Measurements from ENCODE around the gene PDCD4. TPM values are rescaled to one million over a fixed set of nuclear protein-coding genes. Genes with fewer than 3 reads are reported as not detected.

PDCD4 gene
- total RNA-seq, 1 donor from 2014 or later: 10.3 TPM

DNA sequence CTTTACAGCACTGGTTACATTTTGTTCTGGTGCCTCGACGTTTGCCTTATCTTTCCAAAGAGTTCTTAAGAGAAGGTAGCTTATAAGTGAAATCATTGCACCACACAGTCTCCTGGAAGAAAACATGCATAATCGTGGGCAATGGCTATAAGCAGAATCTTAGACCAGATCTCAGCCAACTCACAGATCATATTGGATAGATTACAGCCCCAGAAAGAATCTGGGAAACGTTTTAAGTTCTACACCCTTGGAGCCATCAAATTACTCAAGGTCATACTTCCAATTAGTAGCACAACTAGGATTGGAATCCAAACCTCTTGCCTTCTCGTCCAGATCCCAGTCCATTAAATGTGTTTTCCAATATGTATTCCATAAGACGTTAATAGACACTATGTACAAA, 8.8 kb upstream of the PDCD4 start:
- Histone ChIP-seq H3K4me3 (no peak overlapping the region), H3K4me1 (peaks cover 21 to 35% of the 10 kb centered on the region in 2 donors), H3K9me3 (no peaks in the 10 kb centered on the region), H3K27ac (no peak overlapping the region), H3K27me3 (no peaks in the 10 kb centered on the region), H3K36me3 (no peaks in the 10 kb centered on the region)
- intact Hi-C loops (cut with DNase I): no loop called here
- TF ChIP-seq, protein P1, sequence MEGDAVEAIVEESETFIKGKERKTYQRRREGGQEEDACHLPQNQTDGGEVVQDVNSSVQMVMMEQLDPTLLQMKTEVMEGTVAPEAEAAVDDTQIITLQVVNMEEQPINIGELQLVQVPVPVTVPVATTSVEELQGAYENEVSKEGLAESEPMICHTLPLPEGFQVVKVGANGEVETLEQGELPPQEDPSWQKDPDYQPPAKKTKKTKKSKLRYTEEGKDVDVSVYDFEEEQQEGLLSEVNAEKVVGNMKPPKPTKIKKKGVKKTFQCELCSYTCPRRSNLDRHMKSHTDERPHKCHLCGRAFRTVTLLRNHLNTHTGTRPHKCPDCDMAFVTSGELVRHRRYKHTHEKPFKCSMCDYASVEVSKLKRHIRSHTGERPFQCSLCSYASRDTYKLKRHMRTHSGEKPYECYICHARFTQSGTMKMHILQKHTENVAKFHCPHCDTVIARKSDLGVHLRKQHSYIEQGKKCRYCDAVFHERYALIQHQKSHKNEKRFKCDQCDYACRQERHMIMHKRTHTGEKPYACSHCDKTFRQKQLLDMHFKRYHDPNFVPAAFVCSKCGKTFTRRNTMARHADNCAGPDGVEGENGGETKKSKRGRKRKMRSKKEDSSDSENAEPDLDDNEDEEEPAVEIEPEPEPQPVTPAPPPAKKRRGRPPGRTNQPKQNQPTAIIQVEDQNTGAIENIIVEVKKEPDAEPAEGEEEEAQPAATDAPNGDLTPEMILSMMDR (IDR thresholded peaks at IDR 0.05): no peak
- DNase-seq (ENCODE audit: low spot score in 2 of 2): no peak

DNA sequence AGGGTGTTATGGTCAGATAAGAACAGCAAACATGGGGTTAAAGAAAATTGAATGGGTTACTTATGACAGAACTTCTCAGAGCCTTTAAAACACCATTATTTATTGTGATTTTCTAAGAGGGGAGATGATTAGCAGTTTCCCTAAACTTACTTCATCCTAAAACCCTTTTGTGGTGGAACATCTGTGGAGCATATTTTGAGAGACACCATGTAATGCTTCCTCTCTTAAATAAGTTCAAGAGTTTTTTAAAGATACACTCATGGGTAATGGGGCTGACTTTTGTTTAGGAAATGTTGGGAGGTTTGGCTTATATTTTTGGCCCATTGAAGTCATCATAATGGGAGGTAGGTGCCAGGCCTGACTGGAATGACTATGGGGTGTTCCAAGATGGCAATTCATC, 8.4 kb upstream of the PDCD4 start:
- H3K27ac ChIP-seq: peak overlapping the region; percentile 75 to 79
- peaks cover 22 to 36% of the 10 kb centered on the region in 2 donors for H3K4me1 ChIP-seq
- no peaks in the 10 kb centered on the region for H3K9me3 ChIP-seq
- intact Hi-C loops (cut with DNase I): no loop called here
- no peaks in the 10 kb centered on the region for H3K27me3 ChIP-seq
- no peak for DNase-seq (ENCODE audit: low spot score in 2 of 2)
- no peak overlapping the region for H3K4me3 ChIP-seq
- TF ChIP-seq, protein P1 (IDR thresholded peaks at IDR 0.05): no peak
- H3K36me3 ChIP-seq: no peaks in the 10 kb centered on the region

DNA sequence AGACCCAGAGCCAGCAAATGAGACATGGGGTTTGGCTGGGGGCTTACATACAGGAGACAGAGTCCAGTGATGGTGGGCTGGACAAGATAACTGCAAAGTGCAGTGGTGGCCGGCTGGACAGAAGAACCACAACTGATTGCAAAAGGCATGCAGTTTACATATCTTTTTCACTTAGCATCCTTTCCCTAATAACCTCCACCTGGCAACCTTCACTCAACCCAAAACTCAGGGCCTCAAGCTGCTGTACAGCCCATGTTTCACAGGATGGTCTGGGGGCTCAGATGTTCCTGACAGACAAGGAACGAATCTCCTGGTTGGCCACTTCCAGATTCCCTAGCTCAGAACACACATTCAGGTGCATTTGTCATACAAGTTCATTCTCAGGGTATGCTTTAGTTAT, 7.8 kb upstream of the PDCD4 start:
- intact Hi-C loops (cut with DNase I): loop anchor here (2.0 kb wide), 1 partner anchor 29 kb away; no protein-coding TSS in a partner anchor
- DNase-seq (ENCODE audit: low spot score in 2 of 2): no peak
- Histone ChIP-seq H3K36me3 (no peaks in the 10 kb centered on the region), H3K27ac (peak overlapping the region; percentile 75 to 79), H3K4me1 (peaks cover 22 to 38% of the 10 kb centered on the region in 2 donors), H3K9me3 (no peaks in the 10 kb centered on the region), H3K4me3 (no peak overlapping the region), H3K27me3 (no peaks in the 10 kb centered on the region)
- TF ChIP-seq, protein P1 (IDR thresholded peaks at IDR 0.05): no peak

- no peak for DNase-seq (ENCODE audit: low spot score in 2 of 2)
- intact Hi-C loops (cut with DNase I): loop anchor here (2.0 kb wide), 1 partner anchor 30 kb away; no protein-coding TSS in a partner anchor
- H3K27me3 ChIP-seq: no peaks in the 10 kb centered on the region
- no peaks in the 10 kb centered on the region for H3K36me3 ChIP-seq
- H3K9me3 ChIP-seq: no peaks in the 10 kb centered on the region
- TF ChIP-seq, protein P1 (IDR thresholded peaks at IDR 0.05): no peak
- H3K4me3 ChIP-seq: peak overlapping the region; percentile 0 to 11
- peaks cover 16 to 38% of the 10 kb centered on the region in 2 donors for H3K4me1 ChIP-seq
- H3K27ac ChIP-seq: peak overlapping the region; percentile 75 to 79
Measured at GRCh38 chr10:110864662-110865140, 7.0 kb upstream of the PDCD4 start.

DNA sequence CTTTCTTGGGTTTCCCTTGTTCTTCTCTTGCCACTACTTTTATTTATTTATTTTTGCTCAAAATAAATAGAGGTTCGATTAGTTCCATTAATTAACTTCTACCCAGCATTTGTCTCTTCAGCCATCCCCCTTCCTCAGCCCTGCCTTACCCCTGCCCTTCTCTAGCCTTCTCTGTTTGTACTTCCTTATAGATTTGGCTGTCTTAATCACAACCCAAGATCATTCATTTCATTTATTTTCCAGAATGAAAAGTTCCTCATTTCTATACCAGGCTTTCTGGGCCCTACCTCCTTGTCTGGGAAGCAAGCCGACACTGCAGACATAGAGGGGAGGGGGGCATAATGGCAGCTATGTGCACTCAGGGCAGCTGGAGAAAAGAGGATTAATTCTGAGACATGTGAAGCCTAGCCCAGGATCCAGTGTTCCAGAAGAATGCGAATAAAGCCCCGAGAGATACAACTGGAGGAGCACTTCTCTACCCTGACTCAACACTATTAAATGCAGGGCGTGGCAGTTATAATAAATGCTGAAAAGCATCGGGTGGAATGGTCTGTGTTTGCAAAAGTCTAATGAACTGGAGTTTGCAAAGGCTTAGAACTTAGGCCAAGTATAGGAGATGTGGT, 6.4 kb upstream of the PDCD4 start:
- peaks cover 16 to 38% of the 10 kb centered on the region in 2 donors for H3K4me1 ChIP-seq

More for the DNA sequence above, 6.4 kb upstream of the PDCD4 start:
- Histone ChIP-seq H3K27ac (peak overlapping the region; percentile 75 to 79), H3K36me3 (no peaks in the 10 kb centered on the region), H3K9me3 (no peaks in the 10 kb centered on the region), H3K27me3 (no peaks in the 10 kb centered on the region), H3K4me3 (peak overlapping the region; percentile 0 to 11)
- TF ChIP-seq, protein P1 (IDR thresholded peaks at IDR 0.05): no peak
- intact Hi-C loops (cut with DNase I): loop anchor here (2.0 kb wide), 1 partner anchor 30 kb away; no protein-coding TSS in a partner anchor
- DNase-seq (ENCODE audit: low spot score in 2 of 2): no peak

Data from ascending aorta (tissue), 2 donors.